HepG2 (cell line): ENCODE measurements around the gene APBA3. TPM values are rescaled to one million over a fixed set of nuclear protein-coding genes. Genes with fewer than 3 reads are reported as not detected.

Experiments used
- ATAC-seq: fragments of 200-7000 bp; cut with Tn5 transposase; 3 replicates; pipeline ENCODE4 v1.9.1; 2020; ENCODE audit warnings: mild to moderate bottlenecking, moderate library complexity
- BruUV-seq: library from RNA; stranded (reverse); fragments of 400-500 nt; replicated peaks from 2 replicates; lab custom pipeline; 2021; lab: Mats Ljungman, UMichigan
- CTCF ChIA-PET: fragments of 300-600 bp; formaldehyde crosslinking; extraction: SDS; loops from one replicate; lab custom pipeline; 2021; ENCODE audit warnings: low total read pairs, inconsistent platforms, low intra/inter-chr PET ratio; lab: Yijun Ruan, JAX
- POLR2A ChIA-PET: fragments of 350-600 bp; sonication (Branson Sonifier 250); formaldehyde crosslinking; loops from one replicate; lab custom pipeline; 2020; ENCODE audit warnings: antibody characterized with exemption, inconsistent platforms; lab: Yijun Ruan, JAX
- DNase-seq: peaks from one replicate; pipeline ENCODE4 v3.0.0-alpha.2; 2015; ENCODE audit warnings: low spot score
- FAIRE-seq: peaks from 3 replicates; lab custom pipeline; 2011; peaks lifted over from hg19 to GRCh38; lab: Jason Lieb, UNC
- H2AFZ ChIP-seq: one replicate; pipeline ENCODE4 v1.6.1; 2011; ENCODE audit warnings: low read length, inconsistent platforms
- H3K27ac ChIP-seq: fragments of 300-600 bp; 3 replicates; pipeline ENCODE4 v1.8.0; 2011; ENCODE audit warnings: mixed run types, mild to moderate bottlenecking, mixed read lengths, low read length, inconsistent platforms; ENCODE audit not compliant: insufficient read depth; ENCODE audit errors: extremely low read length
- H3K27me3 ChIP-seq, 2 experiments: fragments of 200-600 bp in 1 of 2; 2 replicates in 1 of 2; 3 replicates in 1 of 2; pipeline versions ENCODE4 v1.6.0 to v1.8.0; 2011; ENCODE audit warnings: low read length in 2 of 2, mild to moderate bottlenecking in 2 of 2, moderate library complexity in 2 of 2, inconsistent platforms in 1 of 2; ENCODE audit not compliant: insufficient read depth in 2 of 2, control insufficient read depth in 1 of 2
- H3K36me3 ChIP-seq, 2 experiments: fragments of 200-600 bp in 1 of 2; replicated peaks in 1 of 2; 2 replicates in 1 of 2; 3 replicates in 1 of 2; pipeline versions ENCODE4 v1.5.1 to v1.8.0; 2011; ENCODE audit warnings: low read length in 2 of 2, inconsistent platforms in 1 of 2; ENCODE audit not compliant: insufficient read depth in 2 of 2, control insufficient read depth in 1 of 2
- H3K4me1 ChIP-seq: 2 replicates; pipeline ENCODE4 v1.5.1; 2012; ENCODE audit warnings: low read length, inconsistent platforms; ENCODE audit not compliant: insufficient read depth
- H3K4me2 ChIP-seq: 2 replicates; pipeline ENCODE4 v1.6.0; 2011; ENCODE audit warnings: low read depth, low read length, inconsistent platforms
- H3K4me3 ChIP-seq, 3 experiments: fragments of 200-600 bp in 1 of 3; sonication (generic), shearing (Covaris generic) in 1 of 3; replicated peaks in 1 of 3; 2 replicates each; pipeline ENCODE4 v1.5.1; 2011 to 2016; ENCODE audit warnings: low read length in 3 of 3, inconsistent platforms in 2 of 3, low read depth in 2 of 3, mild to moderate bottlenecking in 2 of 3, control low read depth in 1 of 3, mixed read lengths in 1 of 3; ENCODE audit not compliant: insufficient read depth in 1 of 3
- H3K79me2 ChIP-seq: one replicate; pipeline ENCODE4 v1.6.1; 2011; ENCODE audit warnings: low read length, inconsistent platforms; ENCODE audit not compliant: insufficient read depth
- H3K9ac ChIP-seq: 2 replicates; pipeline ENCODE4 v1.6.0; 2011; ENCODE audit warnings: mild to moderate bottlenecking, low read depth, low read length, inconsistent platforms; ENCODE audit not compliant: insufficient read depth
- H3K9me3 ChIP-seq: 2 replicates; pipeline ENCODE4 v1.5.1; 2012; ENCODE audit warnings: mild to moderate bottlenecking, low read length
- H4K20me1 ChIP-seq: 2 replicates; pipeline ENCODE4 v1.6.0; 2011; ENCODE audit warnings: inconsistent platforms, mild to moderate bottlenecking, low read length, moderate library complexity; ENCODE audit not compliant: insufficient read depth
- FOXO1 ChIP-seq: sonication (generic); formaldehyde crosslinking; IDR thresholded peaks from 2 replicates; pipeline ENCODE4 v1.4.0; 2020; ENCODE audit warnings: missing genetic modification reagents
- NFKB2 ChIP-seq: sonication (generic); formaldehyde crosslinking; IDR thresholded peaks from 2 replicates; pipeline ENCODE4 v1.4.0; 2020; ENCODE audit warnings: missing genetic modification reagents, borderline replicate concordance
- PITX1 ChIP-seq: sonication (generic); formaldehyde crosslinking; IDR thresholded peaks from 2 replicates; pipeline ENCODE4 v1.5.1; 2020; ENCODE audit warnings: mild to moderate bottlenecking, missing genetic modification reagents
- ZFP37 ChIP-seq: sonication (generic); formaldehyde crosslinking; IDR thresholded peaks from 2 replicates; pipeline ENCODE4 v1.4.0; 2020; ENCODE audit warnings: missing genetic modification reagents, borderline replicate concordance
- ZMAT5 ChIP-seq: sonication (generic); formaldehyde crosslinking; IDR thresholded peaks from 2 replicates; pipeline ENCODE4 v1.5.0; 2020; ENCODE audit warnings: mild to moderate bottlenecking, low read depth, missing genetic modification reagents, borderline replicate concordance
- ZNF124 ChIP-seq: sonication (generic); formaldehyde crosslinking; IDR thresholded peaks from 2 replicates; pipeline ENCODE4 v1.4.0; 2020; ENCODE audit warnings: missing genetic modification reagents
- ZNF598 ChIP-seq: sonication (generic); formaldehyde crosslinking; IDR thresholded peaks from 2 replicates; pipeline ENCODE4 v1.5.1; 2020; ENCODE audit warnings: mild to moderate bottlenecking, missing genetic modification reagents, borderline replicate concordance
- ZNF720 ChIP-seq: sonication (generic); formaldehyde crosslinking; IDR thresholded peaks from 2 replicates; pipeline ENCODE4 v1.4.0; 2020; ENCODE audit warnings: missing genetic modification reagents
- ZXDC ChIP-seq: sonication (generic); formaldehyde crosslinking; IDR thresholded peaks from 2 replicates; pipeline ENCODE4 v1.5.0; 2020; ENCODE audit warnings: mild to moderate bottlenecking, missing genetic modification reagents
- WGBS: methylation state at CpG from one replicate; pipeline ENCODE4 v1.1.6; 2017; ENCODE audit warnings: low lambda C conversion rate; 5-methylcytosine and 5-hydroxymethylcytosine counted together
- in situ Hi-C: cut with HindIII; loops from 2 replicates; pipeline ENCODE4 v1.10.0; 2017; ENCODE audit warnings: low pct_unique_long_range_greater_than_20kb; ENCODE audit not compliant: extremely low pct_ligation_motif_present
- intact Hi-C: fragments of 100-400 bp; cut with micrococcal nuclease; formaldehyde crosslinking; loops from one replicate; pipeline ENCODE4 v1.10.0; 2022; ENCODE audit not compliant: unreplicated experiment
- polyA plus RNA-seq, 8 experiments: library from polyadenylated mRNA; depleted of rRNA in 3 of 8; stranded (reverse) in 7 of 8; unstranded in 1 of 8; fragments of >200 nt; fragmentation: Illumina TruSeq in 4 of 8; extraction: Trizol in 4 of 8; gene quantifications; 2 replicates each; pipeline versions ENCODE4 v1.2.1 to v1.2.3, GENCODE V29; 2011 to 2016; ENCODE audit warnings: low read depth in 4 of 8, missing spikeins in 1 of 8, mixed read lengths in 1 of 8; ENCODE audit not compliant: insufficient read depth in 1 of 8
- total RNA-seq, 5 experiments: library from RNA; depleted of rRNA; stranded (reverse); fragments of >200 nt; fragmentation: Illumina TruSeq; extraction: Trizol; gene quantifications; 2 replicates each; pipeline ENCODE4 v1.2.3, GENCODE V29; 2016; ENCODE audit warnings: low read depth in 1 of 5
- TF ChIP-seq, protein P1 (sequence below): sonication (generic); formaldehyde crosslinking; IDR thresholded peaks from 2 replicates; pipeline ENCODE4 v1.5.0; 2020; ENCODE audit warnings: mild to moderate bottlenecking, missing genetic modification reagents

The APBA3 gene
- total and polyA plus RNA-seq, 2 of the 13 experiments (the other 11 are each of a cell fraction or from before 2014, with no cell fraction given) = 14.2 to 14.3 TPM

GRCh38 chr19:3768748-3769099 lies 7.2 kb upstream of the APBA3 start:
- BruUV-seq = no TSS peak

More at GRCh38 chr19:3768748-3769099, 7.2 kb upstream of the APBA3 start:
- intact Hi-C loops = loop anchor here (10.0 kb wide), 1 partner anchor 64 kb away; the partner anchor contains the start of genes PIP5K1C and TJP3
- H2AFZ ChIP-seq = no peak overlapping the region
- H4K20me1 ChIP-seq = no peaks in the 10 kb centered on the region
- peaks cover 9 to 20% of the 10 kb centered on the region in 2 experiments; a peak in 2 of 5 replicates for H3K36me3 ChIP-seq
- ChIA-PET CTCF (no interaction called here), POLR2A (no interaction called here)
- H3K79me2 ChIP-seq = no peaks in the 10 kb centered on the region
- no peak for ATAC-seq
- no peak overlapping the region for H3K4me3 ChIP-seq
- H3K4me1 ChIP-seq = no peaks in the 10 kb centered on the region
- 93% methylated on average over 7 of the region's 7 CpGs for WGBS
- no peak for FAIRE-seq
- H3K9me3 ChIP-seq = no peaks in the 10 kb centered on the region
- in situ Hi-C loops = no loop called here
- DNase-seq = no peak
- TF ChIP-seq ZNF720 (no peak), ZMAT5 (CRISPR knock-in tag) (no peak), ZXDC (CRISPR knock-in tag) (no peak), FOXO1 (CRISPR knock-in tag) (no peak), ZNF598 (CRISPR knock-in tag) (no peak), ZNF124 (CRISPR knock-in tag) (no peak), ZFP37 (CRISPR knock-in tag) (no peak), PITX1 (CRISPR knock-in tag) (no peak), NFKB2 (CRISPR knock-in tag) (no peak)
- TF ChIP-seq, protein P1, sequence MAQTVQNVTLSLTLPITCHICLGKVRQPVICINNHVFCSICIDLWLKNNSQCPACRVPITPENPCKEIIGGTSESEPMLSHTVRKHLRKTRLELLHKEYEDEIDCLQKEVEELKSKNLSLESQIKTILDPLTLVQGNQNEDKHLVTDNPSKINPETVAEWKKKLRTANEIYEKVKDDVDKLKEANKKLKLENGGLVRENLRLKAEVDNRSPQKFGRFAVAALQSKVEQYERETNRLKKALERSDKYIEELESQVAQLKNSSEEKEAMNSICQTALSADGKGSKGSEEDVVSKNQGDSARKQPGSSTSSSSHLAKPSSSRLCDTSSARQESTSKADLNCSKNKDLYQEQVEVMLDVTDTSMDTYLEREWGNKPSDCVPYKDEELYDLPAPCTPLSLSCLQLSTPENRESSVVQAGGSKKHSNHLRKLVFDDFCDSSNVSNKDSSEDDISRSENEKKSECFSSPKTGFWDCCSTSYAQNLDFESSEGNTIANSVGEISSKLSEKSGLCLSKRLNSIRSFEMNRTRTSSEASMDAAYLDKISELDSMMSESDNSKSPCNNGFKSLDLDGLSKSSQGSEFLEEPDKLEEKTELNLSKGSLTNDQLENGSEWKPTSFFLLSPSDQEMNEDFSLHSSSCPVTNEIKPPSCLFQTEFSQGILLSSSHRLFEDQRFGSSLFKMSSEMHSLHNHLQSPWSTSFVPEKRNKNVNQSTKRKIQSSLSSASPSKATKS = no peak
- H3K4me2 ChIP-seq = no peak overlapping the region
- 0 out of 5 replicates have a peak, but pooled peaks cover 0 to under 1% of the 10 kb centered on the region in 2 experiments for H3K27me3 ChIP-seq
- H3K27ac ChIP-seq = no peak overlapping the region
- H3K9ac ChIP-seq = no peak overlapping the region
